Activated T-cell treated with anti-CD3 and anti-CD28 coated beads, Interleukin-2, amount 50 U/mL, for 48 hours (primary cell): ENCODE results near the gene AP5M1.
A peak's percentile ranks its signal among the peaks of the same experiment; 100 is the strongest.
"Not testable (repeated sequence)": the region's sequence is repeated elsewhere in the genome, so short reads cannot be mapped to it uniquely, and the experiment has no call there.

Experiments
- DNase-seq, 2 experiments: peaks; one replicate each; pipeline ENCODE4 v3.0.0-alpha.2; 2020

The AP5M1 gene

GRCh38 chr14:57291692-57292647 lies 23.2 kb downstream of the AP5M1 start:
- DNase-seq, result no peak

GRCh38 chr14:57293866-57294837 lies 25.4 kb downstream of the AP5M1 start:
- no peak for DNase-seq

GRCh38 chr14:57295239-57295638 lies 26.5 kb downstream of the AP5M1 start:
- DNase-seq, result no peak

- DNase-seq, result no peak
Measured at GRCh38 chr14:57297852-57298251, 29.1 kb downstream of the AP5M1 start.

GRCh38 chr14:57299511-57299910 lies 30.7 kb downstream of the AP5M1 start:
- no peak for DNase-seq

- no peak for DNase-seq
Measured at GRCh38 chr14:57302883-57303282, 34.1 kb downstream of the AP5M1 start.

- DNase-seq, result peak in 1 of 2 experiments; percentile 17
Measured at GRCh38 chr14:57314396-57315089, 45.8 kb downstream of the AP5M1 start.

GRCh38 chr14:57317248-57317833 lies 48.6 kb downstream of the AP5M1 start:
- DNase-seq, result peak; percentile 72 to 78

GRCh38 chr14:57319636-57320192 lies 50.9 kb downstream of the AP5M1 start:
- DNase-seq, result no peak

- no peak for DNase-seq
Measured at GRCh38 chr14:57323721-57324120, 55.0 kb downstream of the AP5M1 start.

GRCh38 chr14:57326253-57326652 lies 57.5 kb downstream of the AP5M1 start:
- no peak for DNase-seq

- no peak for DNase-seq
Measured at GRCh38 chr14:57329833-57330232, 61.1 kb downstream of the AP5M1 start.

- DNase-seq, result not testable (repeated sequence)
Measured at GRCh38 chr14:57332475-57332874, 63.7 kb downstream of the AP5M1 start.

- not testable (repeated sequence) for DNase-seq
Measured at GRCh38 chr14:57333726-57334125, 65.0 kb downstream of the AP5M1 start.

- DNase-seq, result not testable (repeated sequence)
Measured at GRCh38 chr14:57343545-57344297, 75.0 kb downstream of the AP5M1 start.

- no peak for DNase-seq
Measured at GRCh38 chr14:57345106-57345505, 76.3 kb downstream of the AP5M1 start.

- DNase-seq, result no peak
Measured at GRCh38 chr14:57346741-57347140, 78.0 kb downstream of the AP5M1 start.
